Measurements from ENCODE around the gene CD68.

DNA sequence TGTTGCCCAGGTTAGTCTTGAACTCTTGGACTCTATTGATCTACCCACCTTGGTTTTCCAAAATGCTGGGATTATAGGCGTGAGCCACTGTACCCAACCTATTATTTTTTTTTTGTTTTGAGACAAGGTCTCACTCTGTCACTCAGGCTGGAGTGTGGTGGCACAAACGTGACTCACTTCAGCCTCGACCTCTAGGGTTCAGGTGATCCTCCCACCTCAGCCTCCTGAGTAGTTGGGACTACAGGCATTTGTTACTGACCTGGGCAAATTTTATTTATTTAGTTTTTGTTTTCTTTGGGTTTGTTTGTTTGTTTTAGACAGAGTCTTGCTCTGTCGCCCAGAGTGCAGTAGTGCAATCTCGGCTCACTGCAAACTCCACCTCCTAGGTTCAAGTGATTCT is 44.2 kb downstream of the CD68 start:
- TF ChIP-seq, protein P1, sequence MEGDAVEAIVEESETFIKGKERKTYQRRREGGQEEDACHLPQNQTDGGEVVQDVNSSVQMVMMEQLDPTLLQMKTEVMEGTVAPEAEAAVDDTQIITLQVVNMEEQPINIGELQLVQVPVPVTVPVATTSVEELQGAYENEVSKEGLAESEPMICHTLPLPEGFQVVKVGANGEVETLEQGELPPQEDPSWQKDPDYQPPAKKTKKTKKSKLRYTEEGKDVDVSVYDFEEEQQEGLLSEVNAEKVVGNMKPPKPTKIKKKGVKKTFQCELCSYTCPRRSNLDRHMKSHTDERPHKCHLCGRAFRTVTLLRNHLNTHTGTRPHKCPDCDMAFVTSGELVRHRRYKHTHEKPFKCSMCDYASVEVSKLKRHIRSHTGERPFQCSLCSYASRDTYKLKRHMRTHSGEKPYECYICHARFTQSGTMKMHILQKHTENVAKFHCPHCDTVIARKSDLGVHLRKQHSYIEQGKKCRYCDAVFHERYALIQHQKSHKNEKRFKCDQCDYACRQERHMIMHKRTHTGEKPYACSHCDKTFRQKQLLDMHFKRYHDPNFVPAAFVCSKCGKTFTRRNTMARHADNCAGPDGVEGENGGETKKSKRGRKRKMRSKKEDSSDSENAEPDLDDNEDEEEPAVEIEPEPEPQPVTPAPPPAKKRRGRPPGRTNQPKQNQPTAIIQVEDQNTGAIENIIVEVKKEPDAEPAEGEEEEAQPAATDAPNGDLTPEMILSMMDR (IDR thresholded peaks at IDR 0.05; ENCODE audit: borderline replicate concordance, extremely low read depth, low read length, poor library complexity, severe bottlenecking) = no peak
- TF ChIP-seq EZH2 (IDR thresholded peaks at IDR 0.05; ENCODE audit: borderline replicate concordance, low read depth, low read length, severe bottlenecking) = no peak
